ENCODE results near the gene FARS2. TPM values are rescaled to one million over a fixed set of nuclear protein-coding genes. Genes with fewer than 3 reads are reported as not detected.
A peak's percentile ranks its signal among the peaks of the same experiment; 100 is the strongest.

The FARS2 gene
- total RNA-seq, 1 donor from 2014 or later = 11.6 TPM

DNA sequence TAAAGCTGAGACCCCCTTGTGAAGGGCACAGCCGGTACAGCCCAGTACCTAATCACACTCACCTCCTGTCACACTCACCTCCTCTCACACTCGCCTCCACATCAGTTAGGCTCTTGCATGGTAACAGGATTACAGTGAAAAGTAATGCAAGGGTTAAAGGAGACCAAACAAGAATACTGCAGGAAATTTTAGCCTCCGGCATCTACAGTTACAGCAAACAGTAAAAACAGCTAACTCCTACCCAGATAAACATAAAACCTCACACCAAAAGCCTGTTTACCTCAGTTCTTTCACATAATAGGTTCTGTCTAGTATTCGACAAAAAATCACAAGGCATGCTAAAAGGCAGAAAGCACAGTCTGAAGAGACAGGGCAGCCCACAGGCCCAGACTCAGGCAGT, 55.6 kb downstream of the FARS2 start:
- no peak for DNase-seq (ENCODE audit: extremely low read depth, low read depth, low spot score)

DNA sequence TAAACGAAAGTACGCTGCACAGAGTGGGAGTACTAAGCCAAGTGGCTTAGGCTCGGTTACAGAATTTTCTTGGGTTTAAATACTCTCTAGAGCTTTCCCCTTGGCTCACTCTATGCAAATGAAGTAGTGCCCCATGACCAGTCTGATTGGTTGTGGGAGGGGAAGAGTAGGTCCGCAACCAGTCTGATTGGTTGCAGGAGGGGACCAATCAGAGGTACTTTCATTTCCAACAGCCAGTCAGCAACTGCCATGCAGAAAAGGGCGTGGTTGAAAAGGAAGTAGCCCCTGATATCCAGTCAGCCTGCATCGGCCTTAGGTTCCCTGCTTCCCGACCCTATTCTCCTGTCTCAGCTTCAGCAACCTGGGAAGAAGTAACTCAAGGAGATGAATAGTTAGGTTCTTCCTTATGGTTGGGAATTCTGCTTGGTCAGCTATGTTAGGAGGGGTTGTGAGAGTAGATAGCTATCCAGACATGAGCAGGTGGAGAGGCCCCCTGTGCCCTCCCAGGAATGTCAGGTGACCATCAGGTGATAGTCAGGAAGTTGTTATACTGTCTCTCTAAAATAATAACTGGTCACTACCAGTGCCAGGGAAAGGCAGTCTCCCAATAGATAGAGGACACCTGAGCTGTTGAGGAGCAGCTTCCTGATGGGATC, 57.4 kb downstream of the FARS2 start:
- no peak for DNase-seq (ENCODE audit: extremely low read depth, low read depth, low spot score)

DNA sequence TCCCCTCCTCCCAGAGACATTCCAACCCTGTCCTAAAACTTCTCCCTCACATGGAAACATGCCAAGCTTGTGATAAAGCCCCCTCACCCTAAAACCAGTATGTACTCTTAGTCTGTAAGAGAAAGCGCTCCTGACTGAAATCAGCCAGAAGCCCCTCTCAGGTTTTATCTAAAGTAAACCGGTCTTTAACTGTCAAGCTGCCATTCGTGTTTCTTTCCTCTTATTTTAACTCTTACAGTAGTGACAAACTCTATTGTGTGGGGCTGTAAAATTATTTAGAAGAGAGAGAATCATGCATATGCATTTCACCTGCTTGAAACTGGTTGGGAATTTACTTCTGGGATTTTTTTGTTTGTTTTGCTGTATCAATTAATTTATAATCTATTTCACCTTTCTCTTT, 62.7 kb downstream of the FARS2 start:
- no peak for DNase-seq (ENCODE audit: extremely low read depth, low read depth, low spot score)

GRCh38 chr6:5325173-5325572, 63.9 kb downstream of the FARS2 start:
- no peak for DNase-seq (ENCODE audit: extremely low read depth, low read depth, low spot score)

GRCh38 chr6:5326022-5326641, 64.8 kb downstream of the FARS2 start:
- DNase-seq (ENCODE audit: extremely low read depth, low read depth, low spot score) = no peak

DNA sequence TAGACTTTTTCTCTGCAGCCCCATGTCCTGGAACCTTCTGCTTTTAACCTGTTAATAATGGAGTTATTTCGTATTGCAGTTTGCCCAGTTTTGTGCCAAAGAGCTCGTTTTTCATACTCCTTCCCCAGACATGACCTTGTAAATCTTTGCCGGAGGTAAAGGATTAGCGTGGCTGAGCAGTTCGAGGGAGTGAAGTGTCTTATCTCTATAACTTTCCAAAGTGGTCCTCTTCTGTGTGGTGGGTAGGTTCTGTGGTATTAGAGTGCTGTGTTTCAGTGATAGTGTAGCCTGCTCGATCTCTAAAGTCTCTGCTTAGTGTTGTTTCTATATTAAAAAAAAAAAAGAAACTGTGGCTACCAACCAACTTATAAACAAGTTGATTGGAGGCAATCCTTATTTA, 67.5 kb downstream of the FARS2 start:
- DNase-seq (ENCODE audit: extremely low read depth, low read depth, low spot score) = no peak

GRCh38 chr6:5331845-5332442, 70.6 kb downstream of the FARS2 start:
- no peak for DNase-seq (ENCODE audit: extremely low read depth, low read depth, low spot score)

DNA sequence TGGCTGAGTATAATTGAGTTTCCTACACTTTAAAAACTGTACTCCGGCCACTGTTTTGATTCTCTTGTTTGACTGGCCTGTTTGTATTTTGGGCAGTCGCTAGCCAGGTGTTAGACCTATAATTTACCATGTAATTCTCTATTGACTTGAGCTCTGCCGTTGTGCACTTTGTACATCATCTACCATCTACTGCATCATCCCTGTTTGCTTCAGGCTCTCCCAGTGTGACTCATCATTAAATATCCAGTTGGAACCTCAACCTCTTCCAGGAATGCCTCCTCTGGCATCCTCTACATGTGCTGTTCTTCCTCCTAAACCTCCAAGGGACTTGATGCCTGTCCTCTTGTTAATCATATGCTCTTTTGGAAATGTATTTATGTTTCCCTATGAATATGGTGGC, 72.3 kb downstream of the FARS2 start:
- no peak for DNase-seq (ENCODE audit: extremely low read depth, low read depth, low spot score)

DNA sequence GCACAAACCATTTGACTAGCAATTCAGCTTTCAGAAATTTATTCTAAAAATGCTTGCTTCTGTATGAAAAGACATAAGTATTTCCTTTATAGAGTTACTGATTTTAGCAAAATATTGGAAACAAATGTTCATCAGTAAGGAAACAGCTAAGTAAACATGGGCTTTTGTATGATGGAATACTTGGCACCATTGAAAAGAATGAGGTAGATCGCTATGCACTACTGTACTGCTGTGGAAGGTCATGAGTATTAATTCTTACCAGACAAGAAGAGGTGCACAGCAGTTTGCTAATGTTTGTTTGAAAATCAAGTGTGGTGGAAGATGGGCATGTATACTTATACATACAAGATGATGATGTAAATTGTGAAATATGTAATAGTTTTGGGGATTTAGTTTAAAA, 73.0 kb downstream of the FARS2 start:
- DNase-seq (ENCODE audit: extremely low read depth, low read depth, low spot score) = peak; percentile 65

DNA sequence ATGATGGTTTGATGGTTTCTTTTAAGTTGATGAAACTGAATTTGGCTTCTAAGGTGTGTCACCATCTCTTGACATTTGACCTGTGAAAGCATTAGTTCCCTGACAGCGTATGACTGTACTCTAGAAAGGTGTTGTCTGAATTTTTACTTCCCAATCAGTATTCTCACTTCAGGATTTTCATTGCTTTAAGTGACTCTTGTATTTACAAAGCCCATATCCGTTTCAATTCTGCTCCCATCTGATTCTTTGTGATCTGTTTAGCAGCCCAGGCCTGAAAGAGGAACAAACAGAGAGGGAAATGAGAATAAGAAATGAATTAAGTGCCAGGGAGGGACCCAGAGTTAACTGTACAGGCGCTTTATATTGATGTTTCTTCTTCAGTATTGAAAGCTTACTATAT, 73.7 kb downstream of the FARS2 start:
- DNase-seq (ENCODE audit: extremely low read depth, low read depth, low spot score) = no peak

DNA sequence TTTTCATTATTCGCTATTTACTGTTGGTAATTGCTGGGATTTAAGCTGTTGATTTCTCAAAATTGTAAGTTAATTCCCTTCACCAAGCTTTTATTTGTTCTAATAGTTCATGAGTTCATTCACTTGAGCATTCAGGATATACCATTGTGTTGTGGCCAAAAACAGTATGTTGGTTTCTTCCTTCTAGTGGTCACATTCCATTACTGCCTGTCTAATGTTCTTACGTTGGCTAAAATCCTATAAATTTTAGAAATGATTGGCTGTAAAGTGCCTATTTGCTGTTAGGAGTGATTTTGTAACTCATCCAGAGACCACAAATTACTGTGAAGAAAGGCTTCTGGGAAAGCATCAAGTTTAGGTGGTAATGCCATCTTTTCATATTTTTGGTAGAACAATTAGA, 76.3 kb downstream of the FARS2 start:
- DNase-seq (ENCODE audit: extremely low read depth, low read depth, low spot score) = peak; percentile 63

DNA sequence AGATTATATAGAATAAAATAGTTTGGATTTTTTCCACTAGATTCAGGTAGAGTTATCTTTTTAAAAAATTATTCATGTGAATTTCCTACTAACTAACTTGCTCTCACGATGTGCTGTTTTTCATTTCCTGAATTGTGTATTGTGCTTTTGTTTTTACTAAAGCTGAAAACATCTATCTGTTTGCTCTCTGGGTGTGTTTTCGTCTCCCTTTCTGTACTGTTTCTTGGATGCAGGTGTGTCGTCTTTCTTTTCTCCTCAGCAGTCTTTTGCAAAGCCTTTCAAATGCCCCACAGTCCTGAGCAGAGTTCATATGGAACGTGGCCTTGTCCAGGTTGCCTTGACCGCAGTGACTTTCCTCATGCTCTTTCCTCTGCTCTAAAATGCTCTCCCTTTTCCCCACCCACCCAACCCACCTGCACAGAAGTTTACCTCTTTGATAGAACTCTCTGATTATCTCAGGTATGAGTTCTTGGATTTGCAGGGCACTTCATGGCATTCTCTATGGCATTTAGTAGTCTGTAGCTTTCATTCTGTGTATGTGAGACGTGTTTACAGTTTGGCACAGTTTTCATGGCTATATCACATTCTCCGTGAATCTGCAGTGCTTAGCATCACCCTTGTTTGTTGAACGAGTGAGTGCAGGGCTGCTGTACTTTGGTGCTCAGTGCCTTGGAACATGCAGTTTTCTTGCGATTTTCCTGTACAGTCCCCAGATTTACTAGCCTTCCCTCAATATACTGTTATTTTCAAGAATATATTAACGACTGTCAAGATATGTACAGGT, 77.1 kb downstream of the FARS2 start:
- DNase-seq (ENCODE audit: extremely low read depth, low read depth, low spot score) = no peak

DNA sequence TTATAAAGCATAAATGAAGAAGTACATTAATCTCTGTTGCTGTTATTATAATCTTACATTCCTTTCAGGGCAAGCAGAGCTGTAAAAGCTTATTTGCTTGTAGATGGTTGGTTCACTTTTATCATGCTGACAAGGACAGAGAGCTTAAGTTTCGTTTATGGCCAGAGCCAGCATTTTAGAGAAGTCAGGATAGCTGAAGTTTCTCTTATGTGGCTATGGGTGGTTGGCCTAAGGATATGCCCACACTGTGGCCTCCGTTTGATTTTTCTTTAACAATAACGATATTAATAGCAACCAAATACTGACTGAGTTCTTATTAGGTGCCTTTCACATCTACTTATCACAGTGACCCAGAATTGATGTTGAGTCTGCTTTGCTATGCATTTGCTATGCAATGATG, 78.5 kb downstream of the FARS2 start:
- DNase-seq (ENCODE audit: extremely low read depth, low read depth, low spot score) = no peak

GRCh38 chr6:5341845-5342244, 80.5 kb downstream of the FARS2 start:
- no peak for DNase-seq (ENCODE audit: extremely low read depth, low read depth, low spot score)

- DNase-seq (ENCODE audit: extremely low read depth, low read depth, low spot score) = no peak
These were observed 82.7 kb downstream of the FARS2 start for GRCh38 chr6:5343998-5344397.

GRCh38 chr6:5345324-5345723, 84.0 kb downstream of the FARS2 start:
- no peak for DNase-seq (ENCODE audit: extremely low read depth, low read depth, low spot score)

DNA sequence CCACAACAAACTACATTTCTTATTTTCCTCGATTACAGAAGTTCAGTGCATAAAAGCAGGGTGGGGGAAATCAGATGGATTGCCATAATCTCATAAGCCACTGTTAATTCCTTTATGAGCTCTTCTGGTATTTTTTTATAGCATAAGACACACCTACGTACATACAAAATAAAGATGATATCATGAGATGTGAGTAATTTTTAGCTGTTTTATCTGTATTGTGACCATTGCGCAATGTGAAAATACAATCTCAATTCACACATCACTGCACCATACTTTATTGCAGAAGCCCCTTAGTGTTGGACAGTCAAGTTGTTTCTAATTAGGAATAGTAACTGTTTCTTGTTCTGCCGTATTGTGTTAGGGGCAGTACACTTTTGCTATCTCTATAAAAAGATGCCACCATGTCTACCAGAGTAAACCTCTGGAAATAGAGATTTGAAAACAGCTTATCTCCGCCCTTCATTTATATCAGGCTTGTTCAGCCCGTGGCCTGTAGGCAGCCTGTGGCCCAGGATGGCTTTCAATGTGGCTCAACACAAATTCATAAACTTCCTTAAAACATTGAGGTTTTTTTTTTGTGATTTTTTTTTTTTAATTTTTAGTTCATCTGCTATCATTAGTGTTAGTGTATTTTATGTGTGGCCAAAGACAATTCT, 90.4 kb downstream of the FARS2 start:
- no peak for DNase-seq (ENCODE audit: extremely low read depth, low read depth, low spot score)

- DNase-seq (ENCODE audit: extremely low read depth, low read depth, low spot score) = no peak
These were observed 92.7 kb downstream of the FARS2 start for GRCh38 chr6:5353971-5354370.

GRCh38 chr6:5357486-5357885, 96.2 kb downstream of the FARS2 start:
- DNase-seq (ENCODE audit: extremely low read depth, low read depth, low spot score) = no peak

GRCh38 chr6:5359417-5359816, 98.1 kb downstream of the FARS2 start:
- no peak for DNase-seq (ENCODE audit: extremely low read depth, low read depth, low spot score)

DNA sequence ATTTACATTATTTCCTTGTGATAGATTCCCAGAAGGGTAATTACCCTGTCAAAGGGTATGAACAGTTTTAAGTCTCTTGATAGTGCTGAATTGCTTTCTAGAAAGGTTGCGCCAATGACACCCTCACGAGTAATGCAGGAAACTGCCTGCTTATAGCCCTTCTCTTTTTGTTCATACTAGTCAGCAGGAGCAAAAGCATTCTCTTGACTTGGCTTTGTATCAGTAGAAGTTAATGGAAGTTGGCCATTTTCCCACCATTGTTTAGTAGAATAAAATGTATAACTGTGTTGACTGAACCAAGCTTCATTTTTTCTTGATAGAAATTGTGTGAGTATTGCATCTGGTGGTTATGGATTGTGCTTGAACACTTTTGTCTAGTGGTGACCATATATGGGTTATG, 100.1 kb downstream of the FARS2 start:
- DNase-seq (ENCODE audit: extremely low read depth, low read depth, low spot score) = peak; percentile 87
